Gastroesophageal sphincter (tissue), 4 donors: ENCODE results near the gene RALGPS1. TPM values are rescaled to one million over a fixed set of nuclear protein-coding genes. Genes with fewer than 3 reads are reported as not detected.
A peak's percentile ranks its signal among the peaks of the same experiment; 100 is the strongest.

ENCODE experiments used
- ATAC-seq: fragments of 150-250 bp; one replicate; pipeline ENCODE4 v1.9.1; 2016; ENCODE audit warnings: mild to moderate bottlenecking, moderate library complexity
- H3K27ac ChIP-seq, 4 donors: fragments of 200-600 bp; sonication (generic) in 3 of 4; 1 replicate in 3 of 4; 2 replicates in 1 of 4; pipeline ENCODE4 v1.5.1; 2016 to 2019
- H3K27me3 ChIP-seq: fragments of 200-600 bp; sonication (generic); one replicate; pipeline ENCODE4 v1.5.1; 2019
- H3K36me3 ChIP-seq, 2 donors: fragments of 200-600 bp; sonication (generic); one replicate each; pipeline ENCODE4 v1.5.1; 2019; ENCODE audit warnings: control low read depth in 1 of 2
- H3K4me1 ChIP-seq, 3 donors: fragments of 200-600 bp; sonication (generic); 1 replicate in 2 of 3; 2 replicates in 1 of 3; pipeline ENCODE4 v1.5.1; 2016 to 2019; ENCODE audit warnings: control low read depth in 2 of 3
- H3K4me3 ChIP-seq, 2 donors: fragments of 200-600 bp; sonication (generic); one replicate each; pipeline ENCODE4 v1.5.1; 2019; ENCODE audit warnings: mild to moderate bottlenecking in 1 of 2, moderate library complexity in 1 of 2
- H3K9me3 ChIP-seq, 3 donors: fragments of 200-600 bp; sonication (generic); one replicate each; pipeline ENCODE4 v1.5.1; 2017 to 2019; ENCODE audit warnings: control low read depth in 2 of 3
- CTCF ChIP-seq, 4 experiments: fragments of 200-600 bp in 2 of 4; fragments of 450-650 bp in 2 of 4; sonication (generic) in 1 of 4; IDR thresholded peaks; one replicate each; pipeline ENCODE4 v1.5.1; 2017 to 2019; ENCODE audit warnings: antibody characterized with exemption in 4 of 4, mild to moderate bottlenecking in 2 of 4, moderate library complexity in 2 of 4
- EP300 ChIP-seq: sonication (generic); formaldehyde crosslinking; IDR thresholded peaks from one replicate; pipeline ENCODE4 v1.6.1; 2017; ENCODE audit warnings: antibody characterized with exemption, mild to moderate bottlenecking
- POLR2A ChIP-seq, 2 donors: fragments of 450-650 bp; IDR thresholded peaks; one replicate each; pipeline ENCODE4 v1.6.1; 2017; ENCODE audit warnings: antibody characterized with exemption in 2 of 2, mild to moderate bottlenecking in 2 of 2, moderate library complexity in 1 of 2
- POLR2AphosphoS5 ChIP-seq: sonication (generic); formaldehyde crosslinking; IDR thresholded peaks from one replicate; pipeline ENCODE4 v1.6.1; 2017; ENCODE audit warnings: antibody characterized with exemption
- WGBS, 2 donors: methylation state at CpG; one replicate each; pipeline ENCODE4 v1.1.5; 2018; ENCODE audit warnings: low coverage in 1 of 2; 5-methylcytosine and 5-hydroxymethylcytosine counted together
- total RNA-seq, 4 donors: library from RNA; depleted of rRNA; stranded (reverse); fragments of >200 nt; gene quantifications; one replicate each; pipeline ENCODE4 v1.1.0, GENCODE V29; 2016

Gene RALGPS1
- total RNA-seq, 4 donors from 2014 or later: 5.9 to 17.4 (median 11.3) TPM

GRCh38 chr9:127267793-127268525, 353.4 kb downstream of the RALGPS1 start:
- peak overlapping the region in 1 of 4 donors; percentile 3 for H3K27ac ChIP-seq
- H3K36me3 ChIP-seq: no peaks in the 10 kb centered on the region
- WGBS, 2 donors: 68 to 80% methylated on average over 4 to 5 of the region's 5 CpGs
- no peaks in the 10 kb centered on the region for H3K27me3 ChIP-seq
- peaks cover 5 to 32% (median 9%) of the 10 kb centered on the region in 3 donors for H3K4me1 ChIP-seq
- TF ChIP-seq CTCF (IDR thresholded peaks at IDR 0.05): no peak
- no peak for TF ChIP-seq POLR2AphosphoS5
- no peak for TF ChIP-seq EP300
- no peak for TF ChIP-seq POLR2A (IDR thresholded peaks at IDR 0.05)
- no peak overlapping the region for H3K4me3 ChIP-seq
- no peak for ATAC-seq
- H3K9me3 ChIP-seq: no peaks in the 10 kb centered on the region

- Histone ChIP-seq H3K27ac (no peak overlapping the region), H3K27me3 (no peaks in the 10 kb centered on the region), H3K4me1 (peaks cover 0 to 17% (median 3%) of the 10 kb centered on the region in 3 donors), H3K4me3 (no peak overlapping the region), H3K36me3 (no peaks in the 10 kb centered on the region), H3K9me3 (no peaks in the 10 kb centered on the region)
- TF ChIP-seq EP300 (no peak), POLR2A (IDR thresholded peaks at IDR 0.05) (no peak), POLR2AphosphoS5 (no peak), CTCF (IDR thresholded peaks at IDR 0.05) (no peak)
- 100% methylated on average over 1 of the region's 1 CpG for WGBS, 2 donors
- no peak for ATAC-seq
Observed at GRCh38 chr9:127269449-127269848, 354.9 kb downstream of the RALGPS1 start.

Other genes with a start within 250 kb of the RALGPS1 start
- gene ZBTB43, start 109.7 kb upstream of the RALGPS1 start, total RNA-seq: 10 to 100 TPM in 2 of 4 donors, 1 to 10 TPM in 2; 9.7 to 12.3 (median 10.7) TPM
- 10 to 100 TPM; 11.0 to 14.2 (median 13.5) TPM for gene ZBTB34, start 54.1 kb upstream of the RALGPS1 start, total RNA-seq
- gene ANGPTL2, start 207.9 kb downstream of the RALGPS1 start, total RNA-seq: 10 to 100 TPM; 36.5 to 52.5 (median 50.8) TPM